ENCODE results near the gene IKZF5.

The IKZF5 gene

DNA sequence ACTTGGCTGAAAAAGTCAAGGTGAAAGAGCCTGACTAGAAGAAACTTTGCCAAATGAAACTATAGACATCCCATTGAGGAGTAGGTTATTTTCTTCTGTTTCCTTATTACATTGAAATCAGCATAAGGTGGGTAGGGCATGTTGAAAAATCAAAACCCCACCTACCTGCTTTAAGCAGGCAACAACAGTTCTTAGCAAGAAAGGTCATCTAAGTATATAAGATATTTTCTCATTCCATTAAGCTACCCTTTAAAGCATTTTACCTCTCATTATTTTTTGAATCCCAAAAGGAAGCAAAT lies 31.0 kb upstream of the IKZF5 start:
- DNase-seq (ENCODE audit: low spot score) = no peak
- Histone ChIP-seq H3K27ac (no peak overlapping the region), H3K4me3 (no peak overlapping the region)
- TF ChIP-seq, protein P1, sequence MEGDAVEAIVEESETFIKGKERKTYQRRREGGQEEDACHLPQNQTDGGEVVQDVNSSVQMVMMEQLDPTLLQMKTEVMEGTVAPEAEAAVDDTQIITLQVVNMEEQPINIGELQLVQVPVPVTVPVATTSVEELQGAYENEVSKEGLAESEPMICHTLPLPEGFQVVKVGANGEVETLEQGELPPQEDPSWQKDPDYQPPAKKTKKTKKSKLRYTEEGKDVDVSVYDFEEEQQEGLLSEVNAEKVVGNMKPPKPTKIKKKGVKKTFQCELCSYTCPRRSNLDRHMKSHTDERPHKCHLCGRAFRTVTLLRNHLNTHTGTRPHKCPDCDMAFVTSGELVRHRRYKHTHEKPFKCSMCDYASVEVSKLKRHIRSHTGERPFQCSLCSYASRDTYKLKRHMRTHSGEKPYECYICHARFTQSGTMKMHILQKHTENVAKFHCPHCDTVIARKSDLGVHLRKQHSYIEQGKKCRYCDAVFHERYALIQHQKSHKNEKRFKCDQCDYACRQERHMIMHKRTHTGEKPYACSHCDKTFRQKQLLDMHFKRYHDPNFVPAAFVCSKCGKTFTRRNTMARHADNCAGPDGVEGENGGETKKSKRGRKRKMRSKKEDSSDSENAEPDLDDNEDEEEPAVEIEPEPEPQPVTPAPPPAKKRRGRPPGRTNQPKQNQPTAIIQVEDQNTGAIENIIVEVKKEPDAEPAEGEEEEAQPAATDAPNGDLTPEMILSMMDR (IDR thresholded peaks at IDR 0.05) = no peak

DNA sequence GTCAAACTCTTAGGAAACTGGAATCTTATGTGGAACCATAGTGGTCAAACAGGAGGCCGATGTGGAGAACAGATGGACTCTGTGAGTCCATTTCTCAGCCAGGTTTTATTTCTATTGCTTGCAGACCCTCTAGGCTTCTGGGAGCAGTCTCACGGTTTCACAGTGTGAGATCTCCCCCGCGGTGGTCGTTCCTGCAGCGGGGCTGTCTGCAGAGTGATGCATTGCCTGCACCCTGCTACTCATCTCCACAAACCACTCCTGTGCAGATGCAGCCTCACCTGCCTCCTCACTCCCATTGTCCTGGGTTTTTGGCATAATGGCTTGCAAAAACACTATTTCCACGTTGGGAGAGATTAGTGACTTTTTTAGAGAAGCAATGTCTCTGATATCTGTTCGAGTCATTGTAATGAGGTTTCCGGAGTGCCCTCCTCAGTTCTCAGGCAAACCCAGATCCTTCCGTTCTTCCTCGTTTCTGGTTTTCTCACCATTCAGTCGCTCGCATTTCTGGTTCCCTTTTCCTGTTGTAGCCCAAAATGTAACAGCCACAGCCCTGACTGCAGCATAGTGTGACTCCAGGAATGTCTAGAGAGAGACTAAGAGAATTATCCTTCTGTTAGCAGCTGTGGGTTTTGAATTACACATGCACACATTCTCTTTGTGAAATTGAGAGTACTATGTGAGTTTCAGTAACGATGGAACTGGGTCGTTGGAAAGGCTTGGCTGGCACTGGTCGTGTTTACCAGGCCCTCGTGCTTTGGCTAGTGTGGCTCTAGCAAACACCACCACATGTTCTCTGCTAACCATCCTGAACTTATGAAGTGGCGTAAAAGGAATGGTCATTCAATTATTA lies 30.4 kb upstream of the IKZF5 start:
- no peak overlapping the region for H3K4me3 ChIP-seq
- TF ChIP-seq, protein P1 (IDR thresholded peaks at IDR 0.05) = no peak
- H3K27ac ChIP-seq = no peak overlapping the region
- DNase-seq (ENCODE audit: low spot score) = no peak

DNA sequence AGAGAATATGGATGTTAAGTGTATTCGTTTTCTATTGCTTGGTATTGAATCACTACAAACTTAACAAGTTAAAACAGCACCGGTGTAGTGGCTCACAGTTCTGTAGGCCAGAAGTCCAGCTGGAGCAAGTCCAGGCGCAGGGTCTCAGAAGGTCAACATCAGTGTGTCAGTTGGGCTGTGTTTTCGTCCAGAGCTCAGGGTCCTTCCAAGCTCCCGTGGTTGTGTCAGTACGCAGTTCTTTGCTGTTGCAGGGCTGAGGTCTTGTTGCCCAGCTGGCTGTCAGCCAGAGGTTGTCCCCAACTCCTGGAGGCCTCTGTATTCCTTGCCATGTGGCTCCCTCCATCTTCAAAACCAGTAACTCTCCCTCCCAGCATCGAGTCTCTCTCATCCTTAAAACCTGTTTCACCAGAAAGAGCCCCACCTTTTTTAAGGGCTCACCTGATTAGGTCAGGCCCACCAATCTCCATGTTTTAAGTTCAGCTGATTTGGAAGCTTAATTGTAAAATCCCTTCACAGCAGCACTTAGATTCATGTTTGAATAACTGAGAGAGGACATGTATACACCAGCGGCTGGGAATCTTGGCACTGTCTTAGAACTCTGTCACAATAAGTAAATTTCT lies 27.0 kb upstream of the IKZF5 start:
- Histone ChIP-seq H3K4me3 (no peak overlapping the region), H3K27ac (no peak overlapping the region)
- DNase-seq (ENCODE audit: low spot score) = no peak
- TF ChIP-seq, protein P1 (IDR thresholded peaks at IDR 0.05) = no peak

DNA sequence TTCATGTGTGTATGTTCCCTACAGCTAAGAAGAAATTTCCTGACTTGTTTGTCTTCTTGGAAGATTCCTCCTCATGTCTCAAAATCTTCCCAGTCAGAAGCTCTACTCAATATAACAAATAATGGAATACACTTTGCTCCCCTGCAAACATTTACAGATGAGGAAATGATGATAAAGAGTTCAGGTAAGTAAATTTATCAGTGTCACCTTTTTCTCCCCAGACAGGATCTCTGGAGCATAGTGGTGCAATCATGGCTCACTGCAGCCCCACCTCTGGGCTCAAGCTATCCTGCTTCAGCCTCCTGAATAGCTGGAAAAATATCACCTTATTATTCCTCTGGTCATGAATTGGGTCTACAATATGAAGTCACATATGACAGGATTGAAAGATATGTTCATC lies 25.7 kb upstream of the IKZF5 start:
- no peak for DNase-seq (ENCODE audit: low spot score)
- TF ChIP-seq, protein P1 (IDR thresholded peaks at IDR 0.05) = no peak
- no peak overlapping the region for H3K27ac ChIP-seq
- H3K4me3 ChIP-seq = no peak overlapping the region

DNA sequence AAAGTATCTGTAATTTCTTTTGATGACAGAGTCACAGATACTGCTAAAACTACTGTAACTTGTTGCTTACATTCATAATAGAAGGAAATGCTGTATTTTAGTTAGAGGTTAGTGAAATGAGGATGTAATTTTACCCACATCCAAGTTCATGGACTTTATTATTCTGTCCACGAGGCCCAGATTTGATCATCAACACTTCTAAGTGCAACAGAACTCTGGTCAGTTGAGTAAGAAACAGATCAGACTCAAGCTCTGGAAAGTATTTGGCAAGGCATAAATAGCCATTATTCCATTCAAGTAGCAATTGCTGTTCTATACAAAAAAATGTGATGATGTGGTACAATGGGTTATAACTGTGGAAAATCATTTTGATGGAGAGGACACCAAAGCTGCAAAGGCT lies 22.5 kb upstream of the IKZF5 start:
- H3K27ac ChIP-seq = no peak overlapping the region
- DNase-seq (ENCODE audit: low spot score) = no peak
- TF ChIP-seq, protein P1 (IDR thresholded peaks at IDR 0.05) = no peak
- H3K4me3 ChIP-seq = no peak overlapping the region

DNA sequence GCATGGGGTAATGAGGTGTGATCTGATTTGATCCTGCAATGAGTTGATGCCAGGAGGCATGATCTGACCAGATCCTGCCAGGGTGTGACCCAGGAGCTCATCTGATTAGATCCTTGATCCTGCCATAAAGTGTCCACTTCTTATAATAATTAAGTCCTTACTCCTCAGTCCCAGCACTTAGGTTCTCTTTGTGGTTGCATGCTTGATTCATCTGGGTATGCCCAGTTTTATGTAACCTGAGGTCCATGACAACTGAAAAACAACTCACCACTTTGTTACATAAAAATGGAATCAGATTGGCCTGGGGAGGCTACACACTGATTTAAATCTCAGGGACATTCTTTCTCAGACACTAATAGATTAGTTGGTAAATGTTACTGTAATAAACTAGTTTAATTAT lies 19.3 kb upstream of the IKZF5 start:
- Histone ChIP-seq H3K27ac (no peak overlapping the region), H3K4me3 (no peak overlapping the region)
- DNase-seq (ENCODE audit: low spot score) = no peak
- TF ChIP-seq, protein P1 (IDR thresholded peaks at IDR 0.05) = no peak

DNA sequence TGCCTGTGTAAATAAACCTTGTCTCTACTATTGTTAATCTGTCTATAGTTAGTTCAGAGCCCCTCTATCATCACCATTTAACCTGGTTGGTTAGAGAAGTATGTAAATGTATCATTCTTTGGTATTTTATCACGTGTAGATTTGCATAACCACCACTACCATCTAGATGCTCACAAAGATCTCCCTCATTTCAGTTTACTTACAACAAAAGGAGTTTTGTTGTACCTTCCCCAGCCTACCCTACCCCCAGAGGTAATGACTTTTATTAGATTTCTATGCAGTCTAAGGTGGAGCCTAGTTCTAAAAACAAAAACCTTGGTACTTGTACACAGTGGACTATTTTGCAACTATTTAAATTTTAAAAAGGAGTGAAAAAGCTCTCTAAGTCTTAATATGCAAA lies 17.7 kb upstream of the IKZF5 start:
- H3K4me3 ChIP-seq = no peak overlapping the region
- H3K27ac ChIP-seq = no peak overlapping the region
- DNase-seq (ENCODE audit: low spot score) = no peak
- TF ChIP-seq, protein P1 (IDR thresholded peaks at IDR 0.05) = no peak
